IMR-90 (cell line): ENCODE results near the gene SOX2. TPM values are rescaled to one million over a fixed set of nuclear protein-coding genes. Genes with fewer than 3 reads are reported as not detected.

ENCODE experiments used
- ATAC-seq: fragments of 200-7000 bp; cut with Tn5 transposase; 2 replicates; pipeline ENCODE4 v1.9.1; 2020; ENCODE audit warnings: low read depth, mild to moderate bottlenecking, moderate library complexity
- BruUV-seq: library from RNA; stranded (reverse); fragments of 400-500 nt; replicated peaks from 2 replicates; lab custom pipeline; 2021; lab: Mats Ljungman, UMichigan
- CTCF ChIA-PET: fragments of 300-600 bp; formaldehyde crosslinking; extraction: SDS; loops from one replicate; lab custom pipeline; 2021; ENCODE audit warnings: antibody characterized with exemption; lab: Yijun Ruan, JAX
- POLR2A ChIA-PET: fragments of 300-600 bp; sonication (Branson Sonifier 250); formaldehyde crosslinking; loops from one replicate; lab custom pipeline; 2022; ENCODE audit warnings: antibody characterized with exemption; ENCODE audit not compliant: unreplicated experiment; lab: Charles Lee
- DNase-seq: peaks from one replicate; pipeline ENCODE4 v3.0.0; 2013
- H2AFZ ChIP-seq: replicated peaks from 2 replicates; pipeline ENCODE3; 2013; ENCODE audit warnings: low read length, mild to moderate bottlenecking; ENCODE audit not compliant: poor library complexity
- H2AK5ac ChIP-seq: 2 replicates; pipeline ENCODE4 v1.6.1; 2013; ENCODE audit warnings: low read depth, low read length, inconsistent platforms
- H2AK9ac ChIP-seq: replicated peaks from 2 replicates; pipeline ENCODE3; 2013; ENCODE audit warnings: mild to moderate bottlenecking, low read depth, low read length, moderate library complexity; ENCODE audit not compliant: poor library complexity
- H2BK120ac ChIP-seq: 2 replicates; pipeline ENCODE4 v1.6.1; 2013; ENCODE audit warnings: low read depth, low read length, inconsistent platforms
- H2BK15ac ChIP-seq: 3 replicates; pipeline ENCODE4 v1.6.1; 2013; ENCODE audit warnings: low read depth, low read length, inconsistent platforms
- H2BK20ac ChIP-seq: 2 replicates; pipeline ENCODE4 v1.6.1; 2013; ENCODE audit warnings: low read depth, mild to moderate bottlenecking, inconsistent platforms, low read length, moderate library complexity
- H2BK5ac ChIP-seq: 2 replicates; pipeline ENCODE4 v1.6.1; 2013; ENCODE audit warnings: mild to moderate bottlenecking, low read depth, low read length, inconsistent platforms; ENCODE audit not compliant: poor library complexity, severe bottlenecking
- H3K14ac ChIP-seq: replicated peaks from 2 replicates; pipeline ENCODE4 v1.6.1; 2013; ENCODE audit warnings: low read depth, low read length, inconsistent platforms
- H3K18ac ChIP-seq: 2 replicates; pipeline ENCODE4 v1.6.1; 2013; ENCODE audit warnings: low read depth, low read length, control low read depth
- H3K23ac ChIP-seq: 2 replicates; pipeline ENCODE4 v1.6.1; 2013; ENCODE audit warnings: low read depth, low read length, inconsistent platforms
- H3K27ac ChIP-seq: 2 replicates; pipeline ENCODE4 v1.5.1; 2013; ENCODE audit warnings: mild to moderate bottlenecking, control low read depth, low read length; ENCODE audit not compliant: insufficient read depth
- H3K27me3 ChIP-seq: 2 replicates; pipeline ENCODE4 v1.6.1; 2013; ENCODE audit warnings: low read length; ENCODE audit not compliant: control insufficient read depth, insufficient read depth
- H3K36me3 ChIP-seq: 2 replicates; pipeline ENCODE4 v1.6.1; 2013; ENCODE audit warnings: low read length, mixed read lengths; ENCODE audit not compliant: control insufficient read depth, insufficient read depth
- H3K4ac ChIP-seq: 2 replicates; pipeline ENCODE4 v1.6.1; 2013; ENCODE audit warnings: low read depth, low read length, inconsistent platforms
- H3K4me1 ChIP-seq: 2 replicates; pipeline ENCODE4 v1.6.1; 2013; ENCODE audit warnings: low read length, mixed read lengths; ENCODE audit not compliant: control insufficient read depth, insufficient read depth
- H3K4me2 ChIP-seq: 2 replicates; pipeline ENCODE4 v1.6.1; 2013; ENCODE audit warnings: low read depth, mild to moderate bottlenecking, control low read depth, low read length, moderate library complexity
- H3K4me3 ChIP-seq: 2 replicates; pipeline ENCODE4 v1.5.1; 2013; ENCODE audit warnings: low read depth, mild to moderate bottlenecking, control low read depth, low read length, moderate library complexity; ENCODE audit not compliant: insufficient read depth
- H3K56ac ChIP-seq: 2 replicates; pipeline ENCODE4 v1.6.1; 2013; ENCODE audit warnings: low read length, inconsistent platforms; ENCODE audit not compliant: insufficient read depth; ENCODE audit errors: extremely low read depth
- H3K79me1 ChIP-seq, 2 experiments: 2 replicates each; pipeline ENCODE4 v1.6.1; 2013; ENCODE audit warnings: low read length in 2 of 2, inconsistent platforms in 1 of 2, low read depth in 1 of 2
- H3K9ac ChIP-seq: 2 replicates; pipeline ENCODE4 v1.6.1; 2013; ENCODE audit warnings: low read depth, low read length, control low read depth
- H3K9me1 ChIP-seq: 2 replicates; pipeline ENCODE4 v1.6.1; 2013; ENCODE audit warnings: low read length, inconsistent platforms; ENCODE audit not compliant: insufficient read depth
- H3K9me3 ChIP-seq: 2 replicates; pipeline ENCODE4 v1.6.1; 2013; ENCODE audit warnings: low read length; ENCODE audit not compliant: control insufficient read depth, insufficient read depth
- H4K20me1 ChIP-seq: 2 replicates; pipeline ENCODE4 v1.6.1; 2013; ENCODE audit warnings: low read length, inconsistent platforms; ENCODE audit not compliant: insufficient read depth
- H4K5ac ChIP-seq: 2 replicates; pipeline ENCODE4 v1.6.1; 2013; ENCODE audit warnings: mild to moderate bottlenecking, low read depth, low read length, control low read depth
- H4K8ac ChIP-seq, 2 experiments: 2 replicates each; pipeline ENCODE4 v1.6.1; 2013; ENCODE audit warnings: low read depth in 2 of 2, low read length in 2 of 2, control low read depth in 1 of 2, inconsistent platforms in 1 of 2
- H4K91ac ChIP-seq: 2 replicates; pipeline ENCODE4 v1.6.1; 2013; ENCODE audit warnings: low read depth, low read length, inconsistent platforms; ENCODE audit not compliant: insufficient read depth
- CEBPB ChIP-seq: IDR thresholded peaks from 2 replicates; pipeline ENCODE4 v1.6.1; 2012; ENCODE audit warnings: low read depth, low read length, improper control_type of control experiment
- CHD1 ChIP-seq: IDR thresholded peaks from 2 replicates; pipeline ENCODE4 v1.6.1; 2012; ENCODE audit warnings: low read depth, low read length, improper control_type of control experiment
- FOS ChIP-seq: fragments of 150-350 bp; IDR thresholded peaks from 2 replicates; pipeline ENCODE4 v1.6.1; 2016; ENCODE audit warnings: low read depth, low read length
- MAFK ChIP-seq: IDR thresholded peaks from 2 replicates; pipeline ENCODE4 v1.6.1; 2012; ENCODE audit warnings: low read depth, low read length, improper control_type of control experiment
- MAZ ChIP-seq: IDR thresholded peaks from 2 replicates; pipeline ENCODE4 v1.6.1; 2012; ENCODE audit warnings: low read depth, mild to moderate bottlenecking, low read length, improper control_type of control experiment, moderate library complexity, borderline replicate concordance
- MXI1 ChIP-seq: IDR thresholded peaks from 2 replicates; pipeline ENCODE4 v1.6.1; 2012; ENCODE audit warnings: low read depth, mild to moderate bottlenecking, low read length, moderate library complexity, borderline replicate concordance
- NFE2L2 ChIP-seq: fragments of 150-350 bp; IDR thresholded peaks from 2 replicates; pipeline ENCODE4 v1.6.1; 2016; ENCODE audit warnings: low read depth, mild to moderate bottlenecking, low read length
- POLR2A ChIP-seq: IDR thresholded peaks from 2 replicates; pipeline ENCODE4 v1.6.1; 2012; ENCODE audit warnings: mild to moderate bottlenecking, low read depth, low read length
- RAD21 ChIP-seq: IDR thresholded peaks from 2 replicates; pipeline ENCODE4 v1.6.1; 2012; ENCODE audit warnings: low read length, improper control_type of control experiment
- RCOR1 ChIP-seq: IDR thresholded peaks from 2 replicates; pipeline ENCODE4 v1.6.1; 2012; ENCODE audit warnings: mild to moderate bottlenecking, low read length, improper control_type of control experiment; ENCODE audit not compliant: insufficient replicate concordance
- RFX5 ChIP-seq: IDR thresholded peaks from 2 replicates; pipeline ENCODE4 v1.8.0; 2012; ENCODE audit warnings: low read depth, mild to moderate bottlenecking, low read length, moderate library complexity
- WGBS, 2 experiments: methylation state at CpG; one replicate each; pipeline versions ENCODE4 v1.1.5 to v1.1.7; 2013; ENCODE audit warnings: missing lambda C conversion rate in 2 of 2; ENCODE audit not compliant: insufficient read length in 1 of 2; ENCODE audit errors: extremely low coverage in 2 of 2; 5-methylcytosine and 5-hydroxymethylcytosine counted together
- dilution Hi-C: fragments of 300-500 bp; cut with HindIII; formaldehyde crosslinking; loops from one replicate; pipeline ENCODE4 v1.14.3; 2018; ENCODE audit warnings: low sequenced_read_pairs; ENCODE audit not compliant: unreplicated experiment
- in situ Hi-C: fragments of 300-500 bp; cut with MboI; formaldehyde crosslinking; loops from 3 replicates; pipeline ENCODE4 v1.14.3; 2019; ENCODE audit warnings: low sequenced_read_pairs, inconsistent platforms, mixed read lengths
- intact Hi-C: fragments of 100-400 bp; cut with micrococcal nuclease; formaldehyde crosslinking; loops from 2 replicates; pipeline ENCODE4 v1.10.0; 2022
- polyA plus RNA-seq, 3 experiments: library from polyadenylated mRNA; depleted of rRNA; stranded (reverse); fragments of >200 nt; gene quantifications; 2 replicates each; pipeline ENCODE4 v1.2.3, GENCODE V29; 2012; ENCODE audit warnings: low replicate concordance in 1 of 3
- total RNA-seq: library from RNA; depleted of rRNA; stranded (reverse); fragments of >200 nt; gene quantifications from 2 replicates; pipeline ENCODE4 v1.2.3, GENCODE V29; 2012
- TF ChIP-seq, protein P1 (sequence below): fragments of 150-350 bp; IDR thresholded peaks from 2 replicates; pipeline ENCODE4 v1.6.1; 2016; ENCODE audit warnings: low read depth, mild to moderate bottlenecking, low read length, moderate library complexity, borderline replicate concordance
- TF ChIP-seq, protein P2 (sequence below): fragments of 150-350 bp; IDR thresholded peaks from 2 replicates; pipeline ENCODE4 v1.6.1; 2017; ENCODE audit warnings: mild to moderate bottlenecking, antibody characterized with exemption, low read length, low read depth
- TF ChIP-seq, protein P3 (sequence below): conservative IDR thresholded peaks from 2 replicates; pipeline ENCODE4 v1.5.1; 2012; ENCODE audit warnings: mild to moderate bottlenecking, low read depth, low read length, improper control_type of control experiment

The SOX2 gene
- total and polyA plus RNA-seq, 2 of the 4 experiments (the other 2 are of a cell fraction): not detected

DNA sequence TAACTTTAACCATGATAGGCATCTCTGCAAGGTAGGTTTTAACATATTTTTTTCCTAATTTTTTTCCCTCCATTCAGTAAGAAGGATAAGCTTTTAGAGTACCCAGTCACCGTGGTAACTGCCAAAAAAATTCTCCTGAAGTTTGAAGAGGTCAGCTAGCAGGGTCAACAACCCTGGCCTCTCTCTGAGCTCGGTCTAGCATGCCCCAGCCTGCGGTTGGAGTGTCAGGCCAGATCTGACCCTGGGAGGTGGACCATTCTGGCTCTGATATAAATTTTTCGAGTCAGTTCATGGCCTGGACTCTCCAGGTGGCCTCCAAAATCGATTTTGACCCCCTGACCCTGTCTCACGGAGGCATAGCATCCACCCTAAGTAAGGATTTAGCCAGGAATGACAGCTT, 29.7 kb downstream of the SOX2 start:
- Histone ChIP-seq H3K4me3 (no peak overlapping the region), H3K4me1 (no peaks in the 10 kb centered on the region), H3K14ac (no peak overlapping the region), H4K8ac (no peak overlapping the region), H3K36me3 (no peaks in the 10 kb centered on the region), H3K9ac (no peak overlapping the region), H3K9me3 (0 out of 2 replicates have a peak, but pooled peaks cover 2% of the 10 kb centered on the region), H3K23ac (no peak overlapping the region), H3K27ac (no peak overlapping the region), H4K91ac (no peak overlapping the region), H2BK120ac (no peak overlapping the region), H3K4me2 (no peak overlapping the region), H3K79me1 (no peaks in the 10 kb centered on the region), H2BK20ac (no peak overlapping the region), H2AFZ (no peak overlapping the region), H3K9me1 (no peaks in the 10 kb centered on the region), H3K56ac (no peak overlapping the region), H2BK5ac (no peak overlapping the region), H4K5ac (no peak overlapping the region), H2AK9ac (no peak overlapping the region), H2AK5ac (no peak overlapping the region), H3K4ac (no peak overlapping the region), H2BK15ac (no peak overlapping the region), H3K18ac (no peak overlapping the region), H4K20me1 (no peaks in the 10 kb centered on the region), H3K27me3 (no peaks in the 10 kb centered on the region)
- in situ Hi-C loops (no loop called here), intact Hi-C loops (no loop called here), dilution Hi-C loops (no loop called here)
- BruUV-seq: no TSS peak
- ChIA-PET CTCF (interaction anchor here (0.6 kb wide), 1 partner anchor 1062 kb away, joined by 7 read pairs; no protein-coding TSS in a partner anchor), POLR2A (no interaction called here)
- WGBS, 2 experiments: 0% methylated on average over 1 of the region's 6 CpGs; no CpG with 5 or more reads in 1 of the 2 experiments
- TF ChIP-seq, protein P1, sequence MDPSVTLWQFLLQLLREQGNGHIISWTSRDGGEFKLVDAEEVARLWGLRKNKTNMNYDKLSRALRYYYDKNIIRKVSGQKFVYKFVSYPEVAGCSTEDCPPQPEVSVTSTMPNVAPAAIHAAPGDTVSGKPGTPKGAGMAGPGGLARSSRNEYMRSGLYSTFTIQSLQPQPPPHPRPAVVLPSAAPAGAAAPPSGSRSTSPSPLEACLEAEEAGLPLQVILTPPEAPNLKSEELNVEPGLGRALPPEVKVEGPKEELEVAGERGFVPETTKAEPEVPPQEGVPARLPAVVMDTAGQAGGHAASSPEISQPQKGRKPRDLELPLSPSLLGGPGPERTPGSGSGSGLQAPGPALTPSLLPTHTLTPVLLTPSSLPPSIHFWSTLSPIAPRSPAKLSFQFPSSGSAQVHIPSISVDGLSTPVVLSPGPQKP: no peak
- TF ChIP-seq RCOR1 (no peak), MAZ (no peak), MXI1 (no peak), CHD1 (no peak), RFX5 (no peak), POLR2A (no peak), FOS (no peak), MAFK (no peak), RAD21 (no peak), NFE2L2 (no peak), CEBPB (no peak)
- TF ChIP-seq, protein P2, sequence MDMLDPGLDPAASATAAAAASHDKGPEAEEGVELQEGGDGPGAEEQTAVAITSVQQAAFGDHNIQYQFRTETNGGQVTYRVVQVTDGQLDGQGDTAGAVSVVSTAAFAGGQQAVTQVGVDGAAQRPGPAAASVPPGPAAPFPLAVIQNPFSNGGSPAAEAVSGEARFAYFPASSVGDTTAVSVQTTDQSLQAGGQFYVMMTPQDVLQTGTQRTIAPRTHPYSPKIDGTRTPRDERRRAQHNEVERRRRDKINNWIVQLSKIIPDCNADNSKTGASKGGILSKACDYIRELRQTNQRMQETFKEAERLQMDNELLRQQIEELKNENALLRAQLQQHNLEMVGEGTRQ: no peak
- TF ChIP-seq, protein P3, sequence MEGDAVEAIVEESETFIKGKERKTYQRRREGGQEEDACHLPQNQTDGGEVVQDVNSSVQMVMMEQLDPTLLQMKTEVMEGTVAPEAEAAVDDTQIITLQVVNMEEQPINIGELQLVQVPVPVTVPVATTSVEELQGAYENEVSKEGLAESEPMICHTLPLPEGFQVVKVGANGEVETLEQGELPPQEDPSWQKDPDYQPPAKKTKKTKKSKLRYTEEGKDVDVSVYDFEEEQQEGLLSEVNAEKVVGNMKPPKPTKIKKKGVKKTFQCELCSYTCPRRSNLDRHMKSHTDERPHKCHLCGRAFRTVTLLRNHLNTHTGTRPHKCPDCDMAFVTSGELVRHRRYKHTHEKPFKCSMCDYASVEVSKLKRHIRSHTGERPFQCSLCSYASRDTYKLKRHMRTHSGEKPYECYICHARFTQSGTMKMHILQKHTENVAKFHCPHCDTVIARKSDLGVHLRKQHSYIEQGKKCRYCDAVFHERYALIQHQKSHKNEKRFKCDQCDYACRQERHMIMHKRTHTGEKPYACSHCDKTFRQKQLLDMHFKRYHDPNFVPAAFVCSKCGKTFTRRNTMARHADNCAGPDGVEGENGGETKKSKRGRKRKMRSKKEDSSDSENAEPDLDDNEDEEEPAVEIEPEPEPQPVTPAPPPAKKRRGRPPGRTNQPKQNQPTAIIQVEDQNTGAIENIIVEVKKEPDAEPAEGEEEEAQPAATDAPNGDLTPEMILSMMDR: no peak
- ATAC-seq (no peak), DNase-seq (no peak)
